ENCODE data around the gene GAGE10.
"Not testable (repeated sequence)": the region's sequence is repeated elsewhere in the genome, so short reads cannot be mapped to it uniquely, and the experiment has no call there.

Gene GAGE10

GRCh38 chrX:49276671-49277534, 26.5 kb upstream of the GAGE10 start:
- DNase-seq = no peak

- DNase-seq = no peak
Observed at GRCh38 chrX:49277535-49277830, 26.0 kb upstream of the GAGE10 start.

DNA sequence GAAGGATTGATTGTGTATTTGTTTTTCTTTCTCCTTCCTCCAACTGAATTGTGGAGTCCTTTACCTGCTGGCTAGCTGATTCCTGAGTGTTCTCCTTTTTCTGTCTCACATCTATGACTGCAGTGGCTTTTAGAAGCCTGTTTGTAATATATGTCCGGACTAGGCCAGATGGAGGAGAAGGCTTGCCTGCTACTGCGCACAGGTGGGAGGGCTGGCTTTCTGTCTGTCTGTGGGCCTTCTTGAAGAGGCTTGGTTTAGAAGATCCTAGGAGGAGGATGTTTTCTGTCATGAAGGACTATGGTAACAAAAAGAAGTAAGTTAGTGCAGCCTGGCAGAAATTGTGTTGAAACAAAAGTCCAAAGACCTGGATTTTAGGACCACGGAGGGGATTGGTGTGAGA, 25.4 kb upstream of the GAGE10 start:
- DNase-seq = no peak

DNA sequence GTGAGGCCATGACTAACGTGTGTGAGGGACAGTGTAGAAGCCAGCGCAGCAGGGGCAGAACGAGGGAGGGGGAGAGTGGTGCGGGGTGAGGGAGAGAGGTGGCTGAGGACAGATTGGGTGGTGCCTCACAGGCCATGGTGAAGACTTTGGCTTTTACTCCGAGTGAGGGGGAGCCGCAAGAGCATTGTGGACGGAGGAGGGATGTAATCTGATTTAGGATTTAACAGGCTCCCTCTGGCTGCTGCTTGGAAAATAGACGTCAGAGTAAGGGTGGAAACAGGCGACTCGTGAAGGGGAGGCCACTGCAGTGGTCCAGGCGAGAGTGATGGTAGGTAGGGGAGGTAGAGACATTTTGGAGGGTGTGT, 20.8 kb upstream of the GAGE10 start:
- DNase-seq = no peak

DNA sequence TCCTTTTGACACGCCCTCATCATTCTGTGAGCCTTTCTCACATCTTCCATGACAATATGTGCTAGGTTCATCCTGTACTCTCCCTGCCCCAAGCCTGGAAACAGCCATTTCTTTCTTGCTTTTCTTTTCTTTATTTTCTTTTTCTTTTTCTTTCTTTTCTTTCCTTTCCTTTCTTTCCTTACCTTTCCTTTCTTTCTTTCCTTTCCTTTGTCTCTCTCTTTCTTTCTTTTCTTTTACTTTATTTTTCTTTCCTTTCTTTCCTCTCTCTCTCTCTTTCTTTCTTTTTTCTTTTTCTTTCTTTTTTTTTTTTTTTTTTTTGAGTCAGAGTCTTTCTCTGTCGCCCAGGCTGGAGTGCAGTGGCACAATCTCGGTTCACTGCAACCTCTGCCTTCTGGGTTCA, 19.2 kb upstream of the GAGE10 start:
- DNase-seq = no peak

DNA sequence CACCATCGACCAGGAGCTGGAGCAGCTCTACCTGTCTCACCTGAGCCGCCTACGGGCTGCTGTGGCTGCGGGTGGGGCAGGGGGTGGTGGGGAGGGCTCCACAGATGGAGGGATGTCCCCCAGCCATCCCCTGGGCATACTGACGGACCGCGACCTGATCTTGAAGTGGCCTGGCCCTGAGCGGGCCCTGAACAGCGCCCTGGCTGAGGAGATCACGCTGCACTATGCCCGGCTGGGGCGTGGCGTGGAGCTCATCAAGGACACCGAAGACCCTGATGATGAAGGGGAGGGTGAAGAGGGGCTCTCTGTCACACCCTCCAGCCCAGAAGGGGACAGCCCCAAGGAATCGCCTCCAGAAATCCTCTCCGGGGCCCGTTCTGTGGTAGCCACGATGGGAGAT, 17.3 kb upstream of the GAGE10 start:
- no peak for DNase-seq

DNA sequence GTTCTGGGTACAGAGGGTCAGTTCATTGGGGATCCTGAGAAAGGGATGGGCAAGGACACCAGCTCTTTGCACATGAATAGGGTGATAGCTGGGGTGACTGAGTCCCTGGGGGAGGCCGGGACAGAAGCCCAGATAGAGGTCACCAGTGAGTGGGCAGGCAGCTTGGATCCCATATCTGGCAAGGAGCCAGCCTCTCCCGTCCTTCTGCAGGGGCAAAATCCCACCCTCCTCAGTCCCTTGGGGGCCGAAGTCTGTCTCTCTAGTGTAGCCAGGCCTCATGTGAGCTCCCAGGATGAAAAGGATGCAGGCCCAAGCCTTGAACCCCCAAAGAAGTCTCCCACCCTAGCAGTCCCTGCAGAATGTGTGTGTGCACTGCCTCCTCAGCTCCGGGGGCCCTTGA, 16.9 kb upstream of the GAGE10 start:
- no peak for DNase-seq

- no peak for DNase-seq
Observed at GRCh38 chrX:49287665-49288064, 15.8 kb upstream of the GAGE10 start.

DNA sequence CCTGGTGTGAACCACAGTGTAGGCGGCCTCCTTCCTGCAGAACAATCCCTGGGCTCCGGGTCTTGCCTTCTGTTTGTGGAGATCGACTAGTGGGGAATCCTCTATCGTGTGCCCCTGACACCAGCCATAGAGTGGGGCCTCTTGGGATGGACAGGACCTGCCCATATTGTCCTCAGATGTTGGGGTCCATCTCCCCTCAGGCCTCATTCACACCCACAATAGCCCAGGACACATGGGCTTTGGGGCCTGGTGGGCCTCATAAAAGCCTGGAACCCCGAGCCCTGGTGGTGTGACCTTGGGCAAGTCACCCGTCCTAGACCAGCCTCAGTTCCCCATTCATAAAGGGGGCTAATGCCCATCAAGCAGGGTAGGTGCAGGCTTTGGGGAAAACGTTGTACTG, 13.2 kb upstream of the GAGE10 start:
- DNase-seq = no peak

- DNase-seq = no peak
Observed at GRCh38 chrX:49291615-49292337, 11.7 kb upstream of the GAGE10 start.

- DNase-seq = no peak
Observed at GRCh38 chrX:49292400-49293362, 10.8 kb upstream of the GAGE10 start.

GRCh38 chrX:49299293-49299692, 4.2 kb upstream of the GAGE10 start:
- not testable (repeated sequence) for DNase-seq

- DNase-seq = no peak
Observed at GRCh38 chrX:49300703-49301102, 2.7 kb upstream of the GAGE10 start.

DNA sequence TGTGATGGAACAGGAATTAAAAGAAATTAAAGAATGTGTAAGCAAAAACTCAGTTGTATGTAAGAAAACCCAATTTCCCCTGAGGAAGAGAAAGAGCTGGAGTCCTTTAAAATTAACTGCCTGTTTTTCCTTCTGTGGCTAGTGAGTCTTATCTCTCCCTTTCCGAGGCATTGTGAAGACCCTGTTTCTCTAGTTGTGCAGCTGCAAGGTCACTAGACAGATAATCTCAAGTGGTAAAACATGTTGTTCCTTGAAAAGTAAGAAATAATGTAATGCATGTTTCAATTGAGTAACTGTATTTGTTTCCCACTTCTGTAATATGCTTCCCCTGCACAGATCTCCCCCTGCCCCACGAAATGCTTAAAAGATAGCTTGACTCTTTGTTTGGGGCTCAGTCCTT, 4.3 kb downstream of the GAGE10 start:
- not testable (repeated sequence) for DNase-seq

- DNase-seq = no peak
Observed at GRCh38 chrX:49308604-49309269, 5.3 kb downstream of the GAGE10 start.

- DNase-seq = no peak
Observed at GRCh38 chrX:49309401-49309981, 6.0 kb downstream of the GAGE10 start.

DNA sequence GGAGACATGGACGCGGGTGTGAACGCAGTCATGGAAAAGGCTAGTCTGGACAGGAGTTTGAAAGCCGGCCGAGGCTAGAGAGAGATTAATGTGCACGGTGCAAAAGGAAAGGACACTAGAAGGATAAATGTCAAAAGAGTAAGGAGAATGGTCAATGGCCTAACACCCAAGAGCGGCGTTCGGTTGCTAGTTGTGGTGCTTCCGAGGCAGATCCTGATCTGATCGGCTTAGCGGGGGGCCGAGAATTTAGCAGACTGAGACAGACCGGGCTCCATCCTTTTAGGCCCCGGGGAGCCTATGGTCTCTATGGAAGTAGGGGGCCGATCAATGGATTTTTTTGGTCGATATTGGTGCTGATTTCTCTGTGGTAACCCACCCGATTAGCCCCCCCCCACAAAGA, 6.9 kb downstream of the GAGE10 start:
- DNase-seq = no peak

GRCh38 chrX:49312176-49312575, 8.7 kb downstream of the GAGE10 start:
- DNase-seq = no peak

GRCh38 chrX:49316085-49316484, 12.6 kb downstream of the GAGE10 start:
- no peak for DNase-seq

GRCh38 chrX:49321737-49322136, 18.3 kb downstream of the GAGE10 start, which contains the start of gene GAGE12J:
Gene GAGE12J (plus strand): TSS chrX:49322037. CDS start chrX:49323194, 1,157 bp downstream.
- DNase-seq = not testable (repeated sequence)

DNA sequence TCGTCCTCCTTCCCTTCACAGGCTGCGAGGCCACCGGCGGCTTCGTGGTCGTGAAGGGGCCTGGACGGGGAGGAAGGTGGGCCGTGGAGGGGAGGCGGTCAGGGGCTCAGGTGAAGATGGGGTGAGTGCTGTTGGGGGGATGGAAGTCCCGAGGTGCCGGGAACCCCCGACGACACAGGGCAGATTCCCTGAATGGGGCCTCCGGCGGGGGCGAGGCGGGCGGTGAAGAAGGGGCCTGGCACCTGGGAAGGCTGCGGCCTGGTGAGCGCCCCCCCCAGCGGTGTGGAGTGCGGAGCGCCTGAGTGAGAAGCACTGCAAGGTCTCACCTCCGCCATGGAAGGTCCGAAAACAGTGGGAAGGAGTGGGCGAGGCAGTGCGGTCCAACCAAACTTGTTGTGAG, 18.8 kb downstream of the GAGE10 start:
- DNase-seq = not testable (repeated sequence)

DNA sequence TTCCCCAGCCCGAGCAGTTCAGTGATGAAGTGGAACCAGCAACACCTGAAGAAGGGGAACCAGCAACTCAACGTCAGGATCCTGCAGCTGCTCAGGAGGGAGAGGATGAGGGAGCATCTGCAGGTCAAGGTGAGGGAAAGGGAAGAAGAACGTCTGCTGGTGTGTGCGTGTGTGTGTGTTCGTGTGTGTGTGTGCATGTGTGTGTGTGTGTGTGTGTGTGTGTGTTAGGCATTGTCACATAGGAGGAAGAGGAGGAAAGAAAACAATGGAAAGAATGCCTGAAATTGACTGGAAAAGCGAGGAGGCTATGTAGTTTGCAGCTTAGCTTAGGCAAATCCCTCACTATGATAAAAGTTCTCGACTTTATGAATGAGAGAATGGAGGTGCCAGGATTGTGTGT, 20.3 kb downstream of the GAGE10 start:
- DNase-seq = not testable (repeated sequence)

All from activated gamma-delta T cell (primary cell).